Choroid plexus epithelial cell (primary cell): ENCODE measurements around the gene ZNF101.

Experiments used
- DNase-seq: peaks from one replicate; pipeline ENCODE4 v3.0.0-alpha.2; 2010; ENCODE audit warnings: low read depth
- H3K4me3 ChIP-seq: 2 replicates; pipeline ENCODE4 v1.5.1; 2011; ENCODE audit warnings: low read depth, mild to moderate bottlenecking, control low read depth, low read length, moderate library complexity
- TF ChIP-seq, protein P1 (sequence below): conservative IDR thresholded peaks from 2 replicates; pipeline ENCODE4 v1.5.1; 2011; ENCODE audit warnings: low read depth, mild to moderate bottlenecking, control low read depth, inconsistent platforms, low read length, moderate library complexity

Gene ZNF101

DNA sequence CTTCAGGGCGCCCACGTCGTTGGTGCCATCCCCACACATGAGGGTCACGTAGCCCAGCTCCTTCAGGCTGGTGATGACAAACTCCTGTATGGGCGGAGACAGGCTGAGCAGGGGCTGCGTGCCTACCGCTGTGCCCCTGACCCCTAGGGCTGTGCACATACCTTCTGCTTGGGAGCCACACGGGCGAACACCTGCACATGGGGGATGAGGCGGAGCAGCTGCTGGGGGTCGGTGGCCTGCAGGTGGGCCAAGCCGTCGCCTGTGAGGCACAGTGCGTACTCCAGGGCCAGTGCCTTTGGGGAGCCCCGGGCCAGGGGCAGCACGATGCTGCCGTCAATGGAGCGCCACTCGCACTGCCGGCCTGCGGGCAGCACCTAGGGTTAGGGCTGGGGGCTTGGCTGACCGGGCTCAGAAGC, 19.1 kb upstream of the ZNF101 start:
- DNase-seq, result no peak
- H3K4me3 ChIP-seq, result no peak overlapping the region
- TF ChIP-seq, protein P1, sequence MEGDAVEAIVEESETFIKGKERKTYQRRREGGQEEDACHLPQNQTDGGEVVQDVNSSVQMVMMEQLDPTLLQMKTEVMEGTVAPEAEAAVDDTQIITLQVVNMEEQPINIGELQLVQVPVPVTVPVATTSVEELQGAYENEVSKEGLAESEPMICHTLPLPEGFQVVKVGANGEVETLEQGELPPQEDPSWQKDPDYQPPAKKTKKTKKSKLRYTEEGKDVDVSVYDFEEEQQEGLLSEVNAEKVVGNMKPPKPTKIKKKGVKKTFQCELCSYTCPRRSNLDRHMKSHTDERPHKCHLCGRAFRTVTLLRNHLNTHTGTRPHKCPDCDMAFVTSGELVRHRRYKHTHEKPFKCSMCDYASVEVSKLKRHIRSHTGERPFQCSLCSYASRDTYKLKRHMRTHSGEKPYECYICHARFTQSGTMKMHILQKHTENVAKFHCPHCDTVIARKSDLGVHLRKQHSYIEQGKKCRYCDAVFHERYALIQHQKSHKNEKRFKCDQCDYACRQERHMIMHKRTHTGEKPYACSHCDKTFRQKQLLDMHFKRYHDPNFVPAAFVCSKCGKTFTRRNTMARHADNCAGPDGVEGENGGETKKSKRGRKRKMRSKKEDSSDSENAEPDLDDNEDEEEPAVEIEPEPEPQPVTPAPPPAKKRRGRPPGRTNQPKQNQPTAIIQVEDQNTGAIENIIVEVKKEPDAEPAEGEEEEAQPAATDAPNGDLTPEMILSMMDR, result no peak

DNA sequence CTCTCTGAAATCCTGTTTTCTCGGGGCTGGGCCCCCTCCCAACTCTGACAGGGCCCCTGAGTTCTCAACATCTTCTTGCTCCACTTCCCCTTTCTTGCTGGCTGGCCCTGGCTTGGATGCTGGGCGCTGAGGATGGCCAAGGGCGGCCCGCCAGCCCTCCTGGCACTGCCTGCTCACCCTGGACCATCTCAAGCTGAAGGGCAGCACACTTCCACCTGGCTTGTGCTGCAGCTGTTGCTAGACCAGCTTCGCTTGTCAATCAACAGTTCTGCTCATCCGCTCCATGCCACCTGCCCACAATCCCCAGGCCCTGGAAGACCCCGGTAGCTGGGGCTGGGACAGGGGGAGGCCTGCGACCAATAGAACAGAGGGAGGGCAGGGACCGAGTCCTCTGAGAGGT, 18.3 kb upstream of the ZNF101 start:
- TF ChIP-seq, protein P1, result no peak
- no peak overlapping the region for H3K4me3 ChIP-seq
- no peak for DNase-seq

DNA sequence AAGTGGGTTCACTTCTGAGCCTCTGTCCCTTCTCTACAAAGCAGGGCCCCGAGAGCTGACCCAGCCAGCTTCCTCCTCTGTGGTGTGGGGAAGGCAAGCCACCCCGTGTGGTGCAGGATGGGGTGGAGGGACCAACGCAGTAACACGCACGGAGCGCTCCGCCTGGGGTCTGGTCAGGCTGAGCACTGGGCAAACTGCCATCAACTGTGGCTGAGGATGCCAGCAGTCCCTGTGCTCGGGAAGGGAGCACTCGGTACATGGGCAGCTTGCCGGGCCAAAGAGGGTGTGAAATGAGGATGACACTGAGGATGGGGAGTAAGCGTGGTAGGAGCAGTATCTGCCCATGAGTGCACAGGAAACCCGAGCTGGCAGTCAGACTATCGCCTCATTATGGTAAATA, 17.6 kb upstream of the ZNF101 start:
- H3K4me3 ChIP-seq, result no peak overlapping the region
- DNase-seq, result no peak
- TF ChIP-seq, protein P1, result no peak

DNA sequence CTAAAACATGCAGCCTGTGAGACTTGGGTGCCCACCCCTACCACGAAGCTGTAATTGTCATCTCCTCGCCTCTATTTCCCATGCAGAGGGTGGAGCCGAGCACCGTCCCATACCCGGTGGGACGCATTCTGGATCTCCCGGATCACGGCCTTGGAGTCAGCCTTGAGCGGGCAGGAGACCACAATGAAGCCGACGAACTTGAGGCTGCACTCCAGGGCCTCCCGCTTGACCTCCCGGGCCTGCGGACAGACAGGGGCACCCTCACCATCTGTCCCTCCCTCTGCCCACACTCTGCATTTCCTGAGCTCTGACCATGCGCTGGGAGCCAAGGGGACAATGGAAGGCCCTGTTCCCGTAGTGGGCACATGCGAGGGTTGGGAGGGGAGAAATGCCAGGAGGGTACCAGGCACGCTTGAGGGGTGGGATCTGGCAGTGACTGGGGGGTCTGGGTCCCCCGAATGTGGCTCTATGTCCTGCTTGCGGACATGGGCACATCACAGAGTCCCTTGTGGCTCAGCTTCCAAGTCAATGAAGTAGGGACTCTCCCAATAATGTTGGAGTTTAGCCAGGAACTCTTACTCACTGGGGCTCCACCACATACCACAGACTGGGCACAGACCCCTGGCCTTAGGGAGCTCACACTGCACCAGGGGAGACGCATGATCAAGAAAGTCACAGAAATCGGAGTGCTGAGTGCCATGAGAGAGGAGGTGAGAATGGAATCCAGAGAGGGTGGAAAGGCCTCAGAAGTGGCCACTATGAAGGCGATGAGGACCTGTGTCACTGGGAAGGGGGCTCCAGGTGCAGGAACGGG, 15.9 kb upstream of the ZNF101 start:
- DNase-seq, result no peak
- TF ChIP-seq, protein P1, result no peak
- no peak overlapping the region for H3K4me3 ChIP-seq

DNA sequence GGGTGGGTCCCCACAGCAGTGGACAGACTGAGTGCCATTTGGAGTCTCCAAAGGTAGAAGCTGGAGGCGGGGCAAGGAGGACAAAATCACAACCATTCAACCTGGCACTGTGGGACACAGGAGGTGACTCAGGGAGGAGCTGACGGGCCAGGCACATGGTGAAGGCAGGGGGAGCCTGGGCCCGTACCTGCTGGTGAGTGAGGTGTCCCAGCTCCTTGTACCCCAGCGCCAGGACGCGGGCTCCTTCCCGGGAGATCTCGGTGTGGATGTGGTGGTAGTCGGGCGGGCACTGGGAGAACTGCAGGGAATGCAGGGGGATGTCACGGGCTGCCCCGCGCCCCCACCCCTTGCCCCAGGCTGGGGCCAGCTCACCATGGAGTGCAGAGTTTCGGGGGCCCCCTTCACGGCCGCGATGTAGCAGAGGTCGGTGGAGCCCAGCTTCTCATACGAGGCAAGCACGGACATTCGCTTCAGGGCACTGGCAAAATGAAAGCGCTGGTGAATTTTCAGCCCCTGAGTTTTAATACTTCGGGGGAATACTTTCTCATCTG, 15.0 kb upstream of the ZNF101 start:
- no peak for DNase-seq
- no peak overlapping the region for H3K4me3 ChIP-seq
- TF ChIP-seq, protein P1, result no peak

DNA sequence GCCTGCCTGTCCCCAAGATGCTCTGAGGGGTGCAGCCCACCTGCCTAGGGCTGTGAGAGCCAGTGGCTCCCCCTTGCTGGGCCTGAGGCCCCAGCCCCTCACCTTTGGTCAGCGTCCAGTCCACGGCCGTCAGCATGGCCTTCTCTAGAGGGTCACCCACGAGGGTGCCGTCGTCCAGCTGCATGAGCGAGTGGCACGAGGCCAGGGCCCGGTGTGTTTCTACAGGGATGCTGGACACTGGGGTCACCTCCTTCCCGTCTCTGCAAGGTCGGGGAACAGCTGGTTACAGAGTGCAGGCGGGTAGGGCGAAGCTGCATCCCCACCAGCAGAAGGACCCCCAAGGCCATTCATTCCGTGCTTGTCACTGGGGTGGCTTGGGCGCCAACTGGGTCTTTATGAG, 14.2 kb upstream of the ZNF101 start:
- no peak overlapping the region for H3K4me3 ChIP-seq
- TF ChIP-seq, protein P1, result no peak
- no peak for DNase-seq

DNA sequence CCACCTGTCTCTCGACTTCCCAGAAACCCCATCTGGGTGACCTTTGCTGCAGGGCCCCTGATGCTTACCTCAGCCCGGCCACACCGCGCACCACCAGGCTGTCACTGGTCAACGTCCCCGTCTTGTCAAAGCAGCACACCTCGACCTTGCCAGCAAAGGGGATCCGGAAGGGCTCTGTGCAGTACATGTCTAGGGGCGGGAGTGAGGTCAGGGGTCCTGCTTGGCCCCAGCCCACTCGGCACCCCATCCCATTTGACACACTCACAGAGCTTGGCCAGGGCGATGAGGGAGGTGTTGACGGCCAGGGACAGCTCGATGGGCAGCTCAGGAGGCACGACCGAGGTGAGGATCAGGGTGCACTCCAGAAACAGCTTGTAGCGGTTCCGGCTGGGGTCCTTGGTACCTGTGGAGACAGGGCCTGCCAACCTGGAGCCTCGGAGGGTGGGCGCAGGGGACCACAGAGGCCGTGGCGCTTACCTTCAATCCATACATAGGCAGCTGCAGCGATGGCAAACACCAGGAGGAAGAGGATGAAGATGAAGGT, 13.5 kb upstream of the ZNF101 start:
- H3K4me3 ChIP-seq, result no peak overlapping the region
- no peak for DNase-seq
- TF ChIP-seq, protein P1, result no peak
